Activated T-helper 1 cell treated with anti-CD3 and anti-CD28 coated beads, Interleukin-12 subunit alpha, Interleukin-12 subunit beta, Interleukin-2, Interleukin-4 antibody, amounts not matched to agents 30 ng/mL and 10 ng/mL and 1 ng/mL, durations not matched to agents 14 hours and 24 hours and 36 hours (primary cell): ENCODE data around the gene RNF187. TPM values are rescaled to one million over a fixed set of nuclear protein-coding genes. Genes with fewer than 3 reads are reported as not detected.

Experiments
- DNase-seq: peaks from one replicate; pipeline ENCODE4 v3.0.0; 2021; ENCODE audit warnings: low spot score
- H3K27ac Mint-ChIP-seq: one replicate; pipeline ENCODE4 v1.8.0; 2021; ENCODE audit warnings: mild to moderate bottlenecking, mixed read lengths
- H3K27me3 Mint-ChIP-seq: one replicate; pipeline ENCODE4 v1.8.0; 2022; ENCODE audit warnings: mild to moderate bottlenecking, moderate library complexity, mixed read lengths; ENCODE audit not compliant: insufficient read depth
- H3K36me3 Mint-ChIP-seq: one replicate; pipeline ENCODE4 v1.8.0; 2021; ENCODE audit warnings: low read depth, mixed read lengths
- H3K4me1 Mint-ChIP-seq: one replicate; pipeline ENCODE4 v1.8.0; 2021; ENCODE audit warnings: low read depth, mixed read lengths
- H3K4me3 Mint-ChIP-seq: one replicate; pipeline ENCODE4 v1.8.0; 2021; ENCODE audit warnings: mild to moderate bottlenecking, moderate library complexity, mixed read lengths
- H3K9me3 Mint-ChIP-seq: one replicate; pipeline ENCODE4 v1.8.0; 2021; ENCODE audit warnings: mixed read lengths
- intact Hi-C: fragments of 100-400 bp; cut with micrococcal nuclease; formaldehyde crosslinking; loops from one replicate; pipeline ENCODE4 v1.15.1; 2024
- total RNA-seq: library from RNA; stranded (reverse); gene quantifications from 2 replicates; pipeline ENCODE4 v1.2.3, GENCODE V29; 2022

The RNF187 gene
- total RNA-seq, 1 donor from 2014 or later = 137 TPM

- Mint-ChIP-seq H3K36me3 (no peaks in the 10 kb centered on the region), H3K9me3 (peaks cover 8% of the 10 kb centered on the region), H3K27ac (no peak overlapping the region), H3K27me3 (peaks cover 2% of the 10 kb centered on the region), H3K4me1 (no peaks in the 10 kb centered on the region), H3K4me3 (no peak overlapping the region)
- DNase-seq = no peak
- intact Hi-C loops = no loop called here
Observed at GRCh38 chr1:228530951-228531731, 44.0 kb downstream of the RNF187 start.

DNA sequence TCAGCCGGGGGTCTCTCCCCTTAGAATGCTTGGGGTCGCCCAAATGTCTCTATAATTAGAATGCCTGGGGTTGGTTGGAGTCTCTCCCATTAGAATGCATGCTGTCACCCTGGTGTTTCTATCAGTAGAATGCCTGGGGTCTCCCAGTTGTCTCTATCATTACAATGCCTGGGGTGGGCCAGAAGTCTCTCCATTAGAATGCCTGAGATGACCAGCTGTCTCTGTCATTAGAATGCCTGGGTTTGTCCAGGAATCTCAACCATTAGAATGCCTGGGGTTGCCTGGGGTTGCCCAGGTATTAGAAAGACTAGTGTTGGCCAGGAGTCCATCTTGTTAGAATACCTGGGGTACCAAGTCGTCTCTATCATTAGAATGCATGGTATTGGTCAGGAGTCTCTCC, 51.6 kb downstream of the RNF187 start:
- no peak for DNase-seq
- peaks cover 24% of the 10 kb centered on the region for H3K9me3 Mint-ChIP-seq
- no peak overlapping the region for H3K27ac Mint-ChIP-seq
- no peak overlapping the region for H3K4me3 Mint-ChIP-seq
- no peaks in the 10 kb centered on the region for H3K36me3 Mint-ChIP-seq
- no peaks in the 10 kb centered on the region for H3K27me3 Mint-ChIP-seq
- H3K4me1 Mint-ChIP-seq = no peaks in the 10 kb centered on the region
- intact Hi-C loops = no loop called here

DNA sequence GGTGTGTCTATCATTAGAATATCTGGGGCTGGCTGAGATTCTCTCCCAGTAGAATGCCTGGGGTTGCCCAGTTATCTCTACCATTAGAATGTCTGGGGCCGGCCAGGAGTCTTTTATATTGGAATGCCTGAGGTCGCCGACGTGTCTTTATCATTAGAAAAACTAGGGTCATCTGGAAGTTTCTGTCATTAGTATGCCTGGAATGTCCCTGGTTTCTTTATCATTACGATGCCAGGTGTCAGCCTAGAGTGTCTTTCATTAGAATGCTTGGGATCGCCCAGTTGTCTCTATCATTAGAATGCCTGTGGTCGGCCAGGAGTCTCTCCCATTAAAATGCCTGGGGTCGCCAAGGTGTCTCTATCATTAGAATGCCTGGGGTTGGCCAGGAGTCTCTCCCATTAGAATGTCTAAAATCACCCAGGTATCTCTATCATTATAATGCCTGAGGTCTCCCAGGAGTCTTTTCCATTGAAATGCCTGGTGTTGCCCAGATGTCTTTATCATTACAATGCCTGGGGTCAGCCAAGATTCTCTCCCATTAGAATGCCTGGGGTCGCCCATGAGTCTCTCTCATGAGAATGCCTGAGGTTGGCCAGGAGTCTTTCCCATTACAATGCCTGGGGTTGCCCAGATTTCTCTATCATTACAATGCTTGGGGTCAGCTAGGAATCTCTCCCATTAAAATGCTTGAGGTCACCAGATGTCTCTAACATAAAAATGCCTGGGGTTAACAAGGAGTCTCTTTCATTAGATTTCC, 53.2 kb downstream of the RNF187 start:
- Mint-ChIP-seq H3K27ac (no peak overlapping the region), H3K36me3 (no peaks in the 10 kb centered on the region), H3K4me3 (no peak overlapping the region), H3K4me1 (no peaks in the 10 kb centered on the region), H3K27me3 (no peaks in the 10 kb centered on the region), H3K9me3 (peaks cover 23% of the 10 kb centered on the region)
- DNase-seq = no peak
- intact Hi-C loops = no loop called here

DNA sequence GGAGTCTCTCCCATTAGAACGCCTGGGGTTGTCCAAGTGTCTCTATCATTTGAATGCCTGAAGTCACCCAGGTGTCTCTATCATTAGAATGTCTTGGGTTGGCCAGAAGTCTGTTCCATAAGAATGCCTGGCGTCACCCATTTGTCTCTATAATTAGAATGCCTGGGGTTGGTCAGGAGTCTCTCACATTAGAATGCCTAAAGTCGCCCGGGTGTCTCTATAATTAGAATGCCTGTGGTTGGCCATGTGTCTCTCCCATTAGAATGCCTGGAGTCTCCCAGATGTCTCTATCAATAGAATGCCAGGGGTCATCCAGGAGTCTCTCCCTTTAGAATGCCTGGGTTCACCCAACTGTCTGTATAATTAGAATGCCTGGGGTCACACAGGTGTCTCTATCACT, 54.5 kb downstream of the RNF187 start:
- no peaks in the 10 kb centered on the region for H3K27me3 Mint-ChIP-seq
- no peak overlapping the region for H3K4me3 Mint-ChIP-seq
- intact Hi-C loops = no loop called here
- no peaks in the 10 kb centered on the region for H3K4me1 Mint-ChIP-seq
- H3K36me3 Mint-ChIP-seq = no peaks in the 10 kb centered on the region
- no peak overlapping the region for H3K27ac Mint-ChIP-seq
- DNase-seq = no peak
- H3K9me3 Mint-ChIP-seq = peaks cover 10% of the 10 kb centered on the region

DNA sequence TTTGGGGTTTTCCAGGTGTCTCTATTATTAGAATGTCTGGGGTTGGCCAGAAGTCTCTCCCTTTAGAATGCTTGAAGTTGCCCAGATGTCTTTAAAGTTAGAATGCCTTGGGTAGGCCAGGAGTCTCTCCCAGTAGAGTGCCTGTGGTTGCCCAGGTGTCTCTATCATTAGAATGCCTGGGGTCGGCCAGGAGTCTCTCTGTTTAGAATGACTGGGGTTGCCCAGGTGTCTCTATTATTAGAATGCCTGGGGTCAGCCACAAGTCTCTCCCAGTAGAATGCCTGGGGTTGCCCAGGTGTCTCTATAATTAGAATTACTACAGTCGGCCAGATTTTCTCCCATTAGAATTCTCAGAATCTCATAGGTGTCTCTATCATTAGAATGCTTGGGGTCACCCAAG, 55.2 kb downstream of the RNF187 start:
- intact Hi-C loops = no loop called here
- H3K27ac Mint-ChIP-seq = no peak overlapping the region
- H3K36me3 Mint-ChIP-seq = no peaks in the 10 kb centered on the region
- DNase-seq = no peak
- peaks cover 8% of the 10 kb centered on the region for H3K9me3 Mint-ChIP-seq
- H3K4me3 Mint-ChIP-seq = no peak overlapping the region
- no peaks in the 10 kb centered on the region for H3K4me1 Mint-ChIP-seq
- no peaks in the 10 kb centered on the region for H3K27me3 Mint-ChIP-seq

GRCh38 chr1:228542981-228543380, 55.8 kb downstream of the RNF187 start:
- intact Hi-C loops = no loop called here
- DNase-seq = no peak
- peaks cover 5% of the 10 kb centered on the region for H3K9me3 Mint-ChIP-seq
- no peak overlapping the region for H3K27ac Mint-ChIP-seq
- H3K4me1 Mint-ChIP-seq = no peaks in the 10 kb centered on the region
- H3K36me3 Mint-ChIP-seq = no peaks in the 10 kb centered on the region
- H3K4me3 Mint-ChIP-seq = no peak overlapping the region
- H3K27me3 Mint-ChIP-seq = no peaks in the 10 kb centered on the region

GRCh38 chr1:228543396-228543795, 56.2 kb downstream of the RNF187 start:
- Mint-ChIP-seq H3K4me3 (no peak overlapping the region), H3K4me1 (no peaks in the 10 kb centered on the region), H3K36me3 (no peaks in the 10 kb centered on the region), H3K27me3 (no peaks in the 10 kb centered on the region), H3K9me3 (peaks cover 5% of the 10 kb centered on the region), H3K27ac (no peak overlapping the region)
- DNase-seq = no peak
- intact Hi-C loops = no loop called here

GRCh38 chr1:228544021-228544850, 57.1 kb downstream of the RNF187 start:
- no peaks in the 10 kb centered on the region for H3K4me1 Mint-ChIP-seq
- no peaks in the 10 kb centered on the region for H3K27me3 Mint-ChIP-seq
- no peak overlapping the region for H3K4me3 Mint-ChIP-seq
- intact Hi-C loops = no loop called here
- H3K36me3 Mint-ChIP-seq = no peaks in the 10 kb centered on the region
- no peak overlapping the region for H3K27ac Mint-ChIP-seq
- H3K9me3 Mint-ChIP-seq = peaks cover 5% of the 10 kb centered on the region
- no peak for DNase-seq

GRCh38 chr1:228544921-228545591, 57.9 kb downstream of the RNF187 start:
- peaks cover 5% of the 10 kb centered on the region for H3K9me3 Mint-ChIP-seq
- intact Hi-C loops = no loop called here
- no peak overlapping the region for H3K27ac Mint-ChIP-seq
- no peak overlapping the region for H3K4me3 Mint-ChIP-seq
- H3K4me1 Mint-ChIP-seq = no peaks in the 10 kb centered on the region
- DNase-seq = no peak
- no peaks in the 10 kb centered on the region for H3K27me3 Mint-ChIP-seq
- no peaks in the 10 kb centered on the region for H3K36me3 Mint-ChIP-seq

Other genes with a start within 250 kb of the RNF187 start
- gene TRIM11, start 80.5 kb upstream of the RNF187 start, total RNA-seq = 60.7 and 63.2 TPM in 2 replicates
- gene TRIM17, start 70.5 kb upstream of the RNF187 start, total RNA-seq = 1.4 and 1.7 TPM in 2 replicates
- 0.49 and 0.69 TPM in 2 replicates for gene RHOU, start 248.1 kb downstream of the RNF187 start, total RNA-seq